HG03097 (cell line): ENCODE results near the gene GADL1.

Experiments
- ATAC-seq: cut with Tn5 transposase; IDR thresholded peaks from one replicate; pipeline ENCODE4 v1.9.1; 2021; ENCODE audit not compliant: unreplicated experiment, low FRiP score

Gene GADL1

GRCh38 chr3:30886888-30887287 is 7.6 kb downstream of the GADL1 start:
- no peak for ATAC-seq

GRCh38 chr3:30878862-30879261 is 15.6 kb downstream of the GADL1 start:
- ATAC-seq: no peak

- no peak for ATAC-seq
Measured at GRCh38 chr3:30875505-30875904, 19.0 kb downstream of the GADL1 start.

GRCh38 chr3:30873671-30874070 is 20.8 kb downstream of the GADL1 start:
- ATAC-seq: no peak

GRCh38 chr3:30872879-30873278 is 21.6 kb downstream of the GADL1 start:
- ATAC-seq: no peak

- ATAC-seq: no peak
Measured at GRCh38 chr3:30871720-30872119, 22.7 kb downstream of the GADL1 start.

GRCh38 chr3:30864836-30865235 is 29.6 kb downstream of the GADL1 start:
- ATAC-seq: no peak

- no peak for ATAC-seq
Measured at GRCh38 chr3:30864132-30864531, 30.3 kb downstream of the GADL1 start.

GRCh38 chr3:30862004-30862403 is 32.5 kb downstream of the GADL1 start:
- ATAC-seq: no peak

GRCh38 chr3:30858894-30859389 is 35.5 kb downstream of the GADL1 start:
- no peak for ATAC-seq

GRCh38 chr3:30855400-30856292 is 38.8 kb downstream of the GADL1 start:
- ATAC-seq: no peak

GRCh38 chr3:30852833-30853232 is 41.6 kb downstream of the GADL1 start:
- no peak for ATAC-seq

- no peak for ATAC-seq
Measured at GRCh38 chr3:30848087-30848779, 46.2 kb downstream of the GADL1 start.

GRCh38 chr3:30847592-30847991 is 46.9 kb downstream of the GADL1 start:
- ATAC-seq: no peak

- ATAC-seq: no peak
Measured at GRCh38 chr3:30845606-30846005, 48.9 kb downstream of the GADL1 start.

GRCh38 chr3:30843877-30844276 is 50.6 kb downstream of the GADL1 start:
- no peak for ATAC-seq

- no peak for ATAC-seq
Measured at GRCh38 chr3:30836141-30836540, 58.3 kb downstream of the GADL1 start.

- no peak for ATAC-seq
Measured at GRCh38 chr3:30835667-30836066, 58.8 kb downstream of the GADL1 start.

- ATAC-seq: no peak
Measured at GRCh38 chr3:30832961-30833575, 61.4 kb downstream of the GADL1 start.

- ATAC-seq: no peak
Measured at GRCh38 chr3:30827080-30827479, 67.4 kb downstream of the GADL1 start.

- no peak for ATAC-seq
Measured at GRCh38 chr3:30826531-30826942, 67.9 kb downstream of the GADL1 start.
